ENCODE measurements around the gene CSMD2.

CSMD2 gene

GRCh38 chr1:33635336-33636012, 529.6 kb downstream of the CSMD2 start:
- no peak for DNase-seq (ENCODE audit: low spot score)

GRCh38 chr1:33634806-33635205, 530.2 kb downstream of the CSMD2 start:
- DNase-seq (ENCODE audit: low spot score), result peak; percentile 62

GRCh38 chr1:33634143-33634542, 530.9 kb downstream of the CSMD2 start:
- DNase-seq (ENCODE audit: low spot score), result no peak

GRCh38 chr1:33633019-33633801, 531.8 kb downstream of the CSMD2 start:
- peak; percentile 88 for DNase-seq (ENCODE audit: low spot score)

GRCh38 chr1:33630686-33631085, 534.3 kb downstream of the CSMD2 start:
- DNase-seq (ENCODE audit: low spot score), result no peak

GRCh38 chr1:33626801-33627200, 538.2 kb downstream of the CSMD2 start:
- no peak for DNase-seq (ENCODE audit: low spot score)

- peak; percentile 43 for DNase-seq (ENCODE audit: low spot score)
Measured at GRCh38 chr1:33624991-33625870, 539.8 kb downstream of the CSMD2 start.

- DNase-seq (ENCODE audit: low spot score), result no peak
Measured at GRCh38 chr1:33624261-33624990, 540.6 kb downstream of the CSMD2 start.

- DNase-seq (ENCODE audit: low spot score), result no peak
Measured at GRCh38 chr1:33623811-33624210, 541.2 kb downstream of the CSMD2 start.

GRCh38 chr1:33622757-33623156, 542.3 kb downstream of the CSMD2 start:
- DNase-seq (ENCODE audit: low spot score), result no peak

- DNase-seq (ENCODE audit: low spot score), result no peak
Measured at GRCh38 chr1:33618636-33619035, 546.4 kb downstream of the CSMD2 start.

- DNase-seq (ENCODE audit: low spot score), result no peak
Measured at GRCh38 chr1:33617451-33617850, 547.6 kb downstream of the CSMD2 start.

GRCh38 chr1:33616780-33617179, 548.2 kb downstream of the CSMD2 start:
- no peak for DNase-seq (ENCODE audit: low spot score)

GRCh38 chr1:33615546-33615945, 549.5 kb downstream of the CSMD2 start:
- DNase-seq (ENCODE audit: low spot score), result no peak

- no peak for DNase-seq (ENCODE audit: low spot score)
Measured at GRCh38 chr1:33610864-33611455, 554.1 kb downstream of the CSMD2 start.

GRCh38 chr1:33610391-33610790, 554.6 kb downstream of the CSMD2 start:
- no peak for DNase-seq (ENCODE audit: low spot score)

GRCh38 chr1:33609739-33610138, 555.3 kb downstream of the CSMD2 start:
- DNase-seq (ENCODE audit: low spot score), result no peak

GRCh38 chr1:33608825-33609400, 556.1 kb downstream of the CSMD2 start:
- no peak for DNase-seq (ENCODE audit: low spot score)

GRCh38 chr1:33607444-33608005, 557.5 kb downstream of the CSMD2 start:
- no peak for DNase-seq (ENCODE audit: low spot score)

GRCh38 chr1:33606272-33606671, 558.8 kb downstream of the CSMD2 start:
- no peak for DNase-seq (ENCODE audit: low spot score)

GRCh38 chr1:33602271-33602670, 562.8 kb downstream of the CSMD2 start:
- DNase-seq (ENCODE audit: low spot score), result no peak

All from D341Med (cell line).